Activated naive CD4-positive, alpha-beta T cell treated with anti-CD3 and anti-CD28 coated beads, Interleukin-2, amount 50 U/mL, for 16 hours (primary cell): ENCODE data around the gene MGAT3.

Experiments
- DNase-seq: peaks from one replicate; pipeline ENCODE4 v3.0.0-alpha.2; 2020

Gene MGAT3

GRCh38 chr22:39534591-39535356 lies 78.0 kb downstream of the MGAT3 start:
- DNase-seq: peak; percentile 83

- no peak for DNase-seq
Measured at GRCh38 chr22:39535357-39535725, 78.5 kb downstream of the MGAT3 start.

GRCh38 chr22:39535831-39536449 lies 79.1 kb downstream of the MGAT3 start:
- no peak for DNase-seq

- no peak for DNase-seq
Measured at GRCh38 chr22:39536711-39537110, 79.9 kb downstream of the MGAT3 start.

- DNase-seq: no peak
Measured at GRCh38 chr22:39537975-39538374, 81.2 kb downstream of the MGAT3 start.
